Right lobe of liver (tissue), 6 donors: Measurements from ENCODE around the gene HORMAD2. TPM values are rescaled to one million over a fixed set of nuclear protein-coding genes. Genes with fewer than 3 reads are reported as not detected.

ENCODE experiments used
- ATAC-seq, 4 donors: fragments of 200-7000 bp; cut with Tn5 transposase; one replicate each; pipeline ENCODE4 v1.9.1; 2020; ENCODE audit warnings: mild to moderate bottlenecking in 4 of 4, moderate library complexity in 4 of 4
- DNase-seq, 3 donors: peaks; one replicate each; pipeline ENCODE4 v3.0.0-alpha.2; 2020
- H3K27ac ChIP-seq, 3 donors: fragments of 200-600 bp; one replicate each; pipeline ENCODE4 v1.8.0; 2022
- H3K27me3 ChIP-seq, 2 donors: fragments of 200-600 bp; one replicate each; pipeline ENCODE4 v1.8.0; 2022
- H3K36me3 ChIP-seq, 4 donors: fragments of 200-600 bp; sonication (generic) in 1 of 4; one replicate each; pipeline versions ENCODE4 v1.5.1 to v1.8.0; 2017 to 2022; ENCODE audit warnings: control low read depth in 1 of 4
- H3K4me1 ChIP-seq, 4 donors: fragments of 200-600 bp; sonication (generic) in 1 of 4; one replicate each; pipeline versions ENCODE4 v1.5.1 to v1.8.0; 2017 to 2022; ENCODE audit warnings: control low read depth in 1 of 4
- H3K4me3 ChIP-seq, 3 donors: fragments of 200-600 bp; one replicate each; pipeline ENCODE4 v1.8.0; 2022
- H3K9me3 ChIP-seq, 4 donors: fragments of 200-600 bp; sonication (generic) in 1 of 4; one replicate each; pipeline versions ENCODE4 v1.5.1 to v1.8.0; 2017 to 2022; ENCODE audit warnings: control low read depth in 1 of 4
- CTCF ChIP-seq, 4 donors: fragments of 200-600 bp in 3 of 4; fragments of 450-650 bp in 1 of 4; IDR thresholded peaks; one replicate each; pipeline versions ENCODE4 v1.5.1 to v1.8.0; 2016 to 2022; ENCODE audit warnings: antibody characterized with exemption in 4 of 4, mild to moderate bottlenecking in 2 of 4
- POLR2A ChIP-seq: fragments of 450-650 bp; IDR thresholded peaks from one replicate; pipeline ENCODE4 v1.6.1; 2017; ENCODE audit warnings: antibody characterized with exemption, mild to moderate bottlenecking
- WGBS: methylation state at CpG from one replicate; pipeline ENCODE4 v1.1.6; 2018; ENCODE audit warnings: low coverage, low lambda C conversion rate; ENCODE audit not compliant: insufficient coverage; ENCODE audit errors: missing lambda C conversion rate; 5-methylcytosine and 5-hydroxymethylcytosine counted together
- intact Hi-C, 2 donors: fragments of 100-400 bp; cut with DNase I; formaldehyde crosslinking; loops; one replicate each; pipeline versions ENCODE4 v1.11.2 to v1.14.1; 2022
- total RNA-seq, 6 experiments: library from RNA; depleted of rRNA in 2 of 6; stranded (reverse); fragments of >200 nt in 2 of 6; fragmentation: NEBNext Ultra II Directional in 3 of 6; extraction: Animal tissue kit (Norgen Biotek cat#: 25700) in 3 of 6; gene quantifications; one replicate each; pipeline versions ENCODE4 v1.1.0 to v1.2.4, GENCODE V29; 2016 to 2023
- donor health status: DM: no; HTN: yes; CAD: no.
- donor health status: DM: no; HTN: no; CAD: no.
- donor health status: DM: no; HTN: no; CAD: no.
- donor health status: DM: no; HTN: yes; CAD: no.
- donor health status: DM: no; HTN: yes; CAD: no.

The HORMAD2 gene
- total RNA-seq, 6 experiments from 2014 or later, result 0.50 to 3.0 (median 1.6) TPM; not detected in 1

- intact Hi-C loops, result no loop called here
Measured at GRCh38 chr22:30190574-30190973, 110.3 kb downstream of the HORMAD2 start.

GRCh38 chr22:30191040-30191701, 110.9 kb downstream of the HORMAD2 start:
- Histone ChIP-seq H3K4me1 (no peaks in the 10 kb centered on the region), H3K27ac (no peak overlapping the region), H3K9me3 (no peaks in the 10 kb centered on the region), H3K27me3 (no peaks in the 10 kb centered on the region), H3K36me3 (no peaks in the 10 kb centered on the region), H3K4me3 (no peak overlapping the region)
- intact Hi-C loops, result no loop called here
- WGBS, result 69% methylated on average over 3 of the region's 3 CpGs
- DNase-seq (no peak), ATAC-seq (peak in 1 of 4 donors; percentile 36)
- TF ChIP-seq POLR2A (no peak), CTCF (IDR thresholded peaks at IDR 0.05) (no peak)

More at GRCh38 chr22:30190574-30190973, 110.3 kb downstream of the HORMAD2 start:
- H3K4me3 ChIP-seq, result no peak overlapping the region
- no peak for TF ChIP-seq POLR2A
- no peak for TF ChIP-seq CTCF (IDR thresholded peaks at IDR 0.05)
- no peak for DNase-seq
- no peaks in the 10 kb centered on the region for H3K9me3 ChIP-seq
- H3K27ac ChIP-seq, result no peak overlapping the region
- H3K36me3 ChIP-seq, result no peaks in the 10 kb centered on the region
- H3K4me1 ChIP-seq, result no peaks in the 10 kb centered on the region
- no peaks in the 10 kb centered on the region for H3K27me3 ChIP-seq
- ATAC-seq, result no peak
- 40% methylated on average over 1 of the region's 1 CpG for WGBS

- intact Hi-C loops, result no loop called here
- DNase-seq (no peak), ATAC-seq (no peak)
- H3K9me3 ChIP-seq, result no peaks in the 10 kb centered on the region
- 100% methylated on average over 1 of the region's 1 CpG for WGBS
- H3K4me1 ChIP-seq, result no peaks in the 10 kb centered on the region
- no peaks in the 10 kb centered on the region for H3K27me3 ChIP-seq
- no peaks in the 10 kb centered on the region for H3K36me3 ChIP-seq
- no peak for TF ChIP-seq CTCF (IDR thresholded peaks at IDR 0.05)
- TF ChIP-seq POLR2A, result no peak
- no peak overlapping the region for H3K27ac ChIP-seq
- no peak overlapping the region for H3K4me3 ChIP-seq
Measured at GRCh38 chr22:30192427-30192826, 112.2 kb downstream of the HORMAD2 start.

GRCh38 chr22:30193031-30193775, 112.9 kb downstream of the HORMAD2 start:
- H3K9me3 ChIP-seq, result no peaks in the 10 kb centered on the region
- intact Hi-C loops, result no loop called here
- no peaks in the 10 kb centered on the region for H3K36me3 ChIP-seq
- 66% methylated on average over 2 of the region's 3 CpGs for WGBS
- DNase-seq (no peak), ATAC-seq (peak in 3 of 4 donors; percentile 24 to 49 (median 33))
- no peaks in the 10 kb centered on the region for H3K27me3 ChIP-seq
- H3K4me3 ChIP-seq, result no peak overlapping the region
- H3K27ac ChIP-seq, result no peak overlapping the region
- no peaks in the 10 kb centered on the region for H3K4me1 ChIP-seq
- TF ChIP-seq CTCF (IDR thresholded peaks at IDR 0.05), result no peak
- no peak for TF ChIP-seq POLR2A
